ENCODE measurements around the gene TP73. TPM values are rescaled to one million over a fixed set of nuclear protein-coding genes. Genes with fewer than 3 reads are reported as not detected.
A peak's percentile ranks its signal among the peaks of the same experiment; 100 is the strongest.

The TP73 gene
- total RNA-seq, 1 donor from 2014 or later: not detected

DNA sequence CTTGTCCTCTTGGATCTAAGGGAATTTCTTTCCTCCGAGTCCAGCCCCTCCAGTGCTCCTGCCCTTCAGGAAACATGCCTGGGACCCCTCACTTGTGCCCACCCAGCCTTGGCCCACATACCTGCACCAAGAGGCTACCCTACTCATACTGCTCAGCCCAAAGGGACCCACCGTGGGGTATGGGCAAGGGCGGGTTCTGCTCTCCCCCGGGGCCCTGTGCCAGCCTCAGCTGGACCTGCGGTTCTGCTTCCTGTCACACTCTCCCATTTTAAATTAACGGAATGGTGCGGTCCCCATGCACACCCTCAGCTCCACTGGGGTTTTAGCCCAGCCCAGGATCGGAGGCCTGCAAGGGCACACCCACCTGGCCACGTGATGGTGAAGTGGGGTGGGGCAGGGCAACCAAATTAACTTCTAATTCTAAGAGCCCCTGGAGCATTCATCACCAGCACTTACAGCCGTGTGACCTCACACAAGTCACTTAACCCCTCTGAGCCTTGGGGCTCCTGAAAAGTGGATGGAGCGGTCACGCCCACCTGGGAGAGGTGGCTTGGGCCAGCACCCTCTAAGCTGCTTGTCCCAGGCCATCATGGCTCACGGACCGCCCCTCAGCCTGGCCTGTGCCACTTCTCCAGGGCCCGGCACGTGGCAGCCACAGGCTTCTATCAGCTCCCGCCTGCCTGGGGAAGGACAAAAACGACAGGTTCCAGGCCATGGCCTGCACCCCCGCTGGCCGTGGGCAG, 28.3 kb downstream of the TP73 start:
- TF ChIP-seq, protein P1, sequence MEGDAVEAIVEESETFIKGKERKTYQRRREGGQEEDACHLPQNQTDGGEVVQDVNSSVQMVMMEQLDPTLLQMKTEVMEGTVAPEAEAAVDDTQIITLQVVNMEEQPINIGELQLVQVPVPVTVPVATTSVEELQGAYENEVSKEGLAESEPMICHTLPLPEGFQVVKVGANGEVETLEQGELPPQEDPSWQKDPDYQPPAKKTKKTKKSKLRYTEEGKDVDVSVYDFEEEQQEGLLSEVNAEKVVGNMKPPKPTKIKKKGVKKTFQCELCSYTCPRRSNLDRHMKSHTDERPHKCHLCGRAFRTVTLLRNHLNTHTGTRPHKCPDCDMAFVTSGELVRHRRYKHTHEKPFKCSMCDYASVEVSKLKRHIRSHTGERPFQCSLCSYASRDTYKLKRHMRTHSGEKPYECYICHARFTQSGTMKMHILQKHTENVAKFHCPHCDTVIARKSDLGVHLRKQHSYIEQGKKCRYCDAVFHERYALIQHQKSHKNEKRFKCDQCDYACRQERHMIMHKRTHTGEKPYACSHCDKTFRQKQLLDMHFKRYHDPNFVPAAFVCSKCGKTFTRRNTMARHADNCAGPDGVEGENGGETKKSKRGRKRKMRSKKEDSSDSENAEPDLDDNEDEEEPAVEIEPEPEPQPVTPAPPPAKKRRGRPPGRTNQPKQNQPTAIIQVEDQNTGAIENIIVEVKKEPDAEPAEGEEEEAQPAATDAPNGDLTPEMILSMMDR (IDR thresholded peaks at IDR 0.05; ENCODE audit: unreplicated experiment): no peak
- Mint-ChIP-seq H3K4me1 (ENCODE audit: unreplicated experiment) (peaks cover 17% of the 10 kb centered on the region), H3K9me3 (ENCODE audit: unreplicated experiment) (no peaks in the 10 kb centered on the region), H3K27me3 (ENCODE audit: unreplicated experiment) (peaks cover 13% of the 10 kb centered on the region), H3K4me3 (ENCODE audit: unreplicated experiment) (no peak overlapping the region), H3K36me3 (ENCODE audit: low read depth, unreplicated experiment) (peaks cover 13% of the 10 kb centered on the region), H3K27ac (ENCODE audit: unreplicated experiment) (no peak overlapping the region)
- no peak for DNase-seq (ENCODE audit: low spot score)

DNA sequence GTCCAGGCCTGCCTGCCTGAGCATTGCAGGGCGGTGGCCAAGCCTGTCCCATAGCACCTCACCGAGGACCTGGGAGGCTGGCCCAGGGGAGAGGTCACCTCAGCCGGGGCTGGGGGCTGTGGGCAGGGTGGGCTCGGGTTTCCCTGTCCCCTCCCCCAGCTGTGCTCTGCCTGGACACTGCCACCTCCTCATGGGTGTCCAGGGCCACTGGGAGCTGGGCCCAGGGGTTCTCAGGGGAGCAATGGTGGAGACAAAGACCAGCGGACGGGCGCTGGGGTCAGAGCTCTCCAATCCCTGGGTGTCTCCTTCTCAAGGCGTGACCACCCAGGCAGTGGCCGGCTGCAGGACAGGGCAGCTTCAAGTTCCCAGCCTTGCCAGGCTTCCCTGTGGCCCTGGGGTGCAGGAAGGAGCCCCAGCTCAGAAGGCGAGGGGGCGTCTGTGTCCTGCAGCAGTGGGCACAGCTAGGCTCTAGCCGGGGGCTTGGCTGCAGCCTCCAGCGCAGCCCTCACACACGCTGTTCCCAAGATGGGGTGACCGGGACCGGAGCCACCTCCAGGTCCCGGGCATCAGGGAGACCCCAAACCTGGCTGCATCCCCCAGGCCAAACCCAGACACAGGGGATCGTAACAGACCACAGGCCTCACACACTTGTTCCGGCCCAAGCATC, 29.0 kb downstream of the TP73 start:
- no peak overlapping the region for H3K4me3 Mint-ChIP-seq (ENCODE audit: unreplicated experiment)
- DNase-seq (ENCODE audit: low spot score): no peak
- TF ChIP-seq, protein P1 (IDR thresholded peaks at IDR 0.05; ENCODE audit: unreplicated experiment): no peak
- peaks cover 13% of the 10 kb centered on the region for H3K36me3 Mint-ChIP-seq (ENCODE audit: low read depth, unreplicated experiment)
- H3K27ac Mint-ChIP-seq (ENCODE audit: unreplicated experiment): no peak overlapping the region
- H3K9me3 Mint-ChIP-seq (ENCODE audit: unreplicated experiment): no peaks in the 10 kb centered on the region
- peaks cover 13% of the 10 kb centered on the region for H3K27me3 Mint-ChIP-seq (ENCODE audit: unreplicated experiment)
- peaks cover 17% of the 10 kb centered on the region for H3K4me1 Mint-ChIP-seq (ENCODE audit: unreplicated experiment)

DNA sequence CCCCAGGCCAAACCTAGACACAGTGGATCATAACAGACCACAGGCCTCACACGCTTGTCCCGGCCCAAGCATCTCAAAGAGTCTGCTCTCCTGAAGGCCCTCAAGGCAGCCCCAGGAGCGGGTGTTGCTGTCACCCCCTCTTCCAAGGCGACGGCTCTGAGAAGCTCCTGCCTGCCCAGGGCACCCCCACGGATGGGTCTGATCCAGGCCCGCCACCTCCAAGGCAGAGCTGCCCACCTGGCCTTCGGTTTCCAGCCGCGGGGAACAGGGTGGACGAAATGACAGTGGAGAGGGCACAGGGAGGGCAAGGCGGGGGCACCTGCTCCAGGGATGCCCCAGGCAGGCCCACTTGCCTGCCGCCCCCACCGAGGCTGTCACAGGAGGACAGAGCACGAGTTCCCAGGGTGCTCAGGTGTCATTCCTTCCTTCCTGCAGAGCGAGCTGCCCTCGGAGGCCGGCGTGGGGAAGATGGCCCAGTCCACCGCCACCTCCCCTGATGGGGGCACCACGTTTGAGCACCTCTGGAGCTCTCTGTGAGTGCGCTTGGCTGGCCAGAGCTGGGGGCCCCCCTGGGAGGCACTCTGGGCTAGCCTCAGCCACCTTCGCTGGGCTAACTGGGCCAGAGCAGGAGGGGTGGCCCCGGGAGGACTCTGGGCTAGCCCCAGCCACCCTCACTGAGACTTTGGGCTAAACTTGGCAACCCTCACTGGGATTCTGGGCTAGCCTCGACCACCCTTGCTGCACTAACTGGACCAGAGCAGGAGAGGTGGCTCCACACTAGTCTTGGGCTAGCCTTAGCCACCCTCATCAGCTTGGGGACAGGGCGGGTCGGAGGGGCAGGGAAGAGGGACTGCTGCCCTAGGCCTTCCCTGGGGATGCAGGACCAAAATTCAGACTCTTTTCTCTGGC, 29.8 kb downstream of the TP73 start:
- peaks cover 17% of the 10 kb centered on the region for H3K4me1 Mint-ChIP-seq (ENCODE audit: unreplicated experiment)
- peaks cover 17% of the 10 kb centered on the region for H3K27me3 Mint-ChIP-seq (ENCODE audit: unreplicated experiment)
- H3K9me3 Mint-ChIP-seq (ENCODE audit: unreplicated experiment): no peaks in the 10 kb centered on the region
- H3K27ac Mint-ChIP-seq (ENCODE audit: unreplicated experiment): no peak overlapping the region
- peaks cover 13% of the 10 kb centered on the region for H3K36me3 Mint-ChIP-seq (ENCODE audit: low read depth, unreplicated experiment)
- DNase-seq (ENCODE audit: low spot score): no peak
- no peak overlapping the region for H3K4me3 Mint-ChIP-seq (ENCODE audit: unreplicated experiment)
- TF ChIP-seq, protein P1 (IDR thresholded peaks at IDR 0.05; ENCODE audit: unreplicated experiment): no peak

DNA sequence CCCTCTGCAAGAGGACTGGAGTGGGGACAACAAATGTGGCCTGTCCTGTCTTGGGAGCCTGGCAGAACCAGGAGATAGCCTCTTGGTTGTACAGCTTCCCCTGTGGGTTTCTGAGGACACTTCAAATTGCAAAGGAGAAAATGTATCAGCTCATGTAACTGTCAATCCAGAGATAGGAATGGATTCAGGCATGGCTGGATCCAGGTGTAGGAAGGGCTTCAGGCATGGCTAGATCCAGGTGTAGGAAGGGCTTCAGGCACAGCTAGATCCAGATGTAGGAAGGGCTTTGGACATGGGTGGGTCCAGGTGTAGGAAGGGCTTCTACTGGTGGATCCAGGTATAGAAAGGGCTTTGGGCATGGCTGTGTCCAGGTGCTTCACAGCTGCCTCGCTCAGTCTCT, 30.9 kb downstream of the TP73 start:
- Mint-ChIP-seq H3K27me3 (ENCODE audit: unreplicated experiment) (peaks cover 14% of the 10 kb centered on the region), H3K36me3 (ENCODE audit: low read depth, unreplicated experiment) (peaks cover 9% of the 10 kb centered on the region), H3K9me3 (ENCODE audit: unreplicated experiment) (no peaks in the 10 kb centered on the region), H3K4me1 (ENCODE audit: unreplicated experiment) (peaks cover 8% of the 10 kb centered on the region), H3K4me3 (ENCODE audit: unreplicated experiment) (peak overlapping the region; percentile 26), H3K27ac (ENCODE audit: unreplicated experiment) (peak overlapping the region; percentile 11)
- no peak for DNase-seq (ENCODE audit: low spot score)
- TF ChIP-seq, protein P1 (IDR thresholded peaks at IDR 0.05; ENCODE audit: unreplicated experiment): no peak

Data from endothelial cell (in vitro differentiated cells).